ENCODE data around the gene POLDIP3. TPM values are rescaled to one million over a fixed set of nuclear protein-coding genes. Genes with fewer than 3 reads are reported as not detected.
"Not testable (repeated sequence)": the region's sequence is repeated elsewhere in the genome, so short reads cannot be mapped to it uniquely, and the experiment has no call there.

Gene POLDIP3
- total and polyA plus RNA-seq, 8 donors, result 21.6 to 60.8 (median 34.8) TPM

GRCh38 chr22:42565956-42566355 lies 48.7 kb downstream of the POLDIP3 start:
- WGBS, 5 donors, result 86 to 97% (median 93%) methylated on average over 5 to 12 of the region's 12 CpGs
- intact Hi-C loops (cut with DNase I; ENCODE audit: low total_unique reads), result no loop called here
- Histone ChIP-seq H3K4me1 (peaks cover 0 to 10% (median under 1%) of the 10 kb centered on the region in 4 donors), H3K27ac (no peak overlapping the region), H3K4me3 (no peak overlapping the region), H3K36me3 (peaks cover 0 to 32% (median 19%) of the 10 kb centered on the region in 4 donors), H3K9me3 (no peaks in the 10 kb centered on the region), H3K27me3 (no peaks in the 10 kb centered on the region)
- no peak for TF ChIP-seq POLR2AphosphoS5 (IDR thresholded peaks at IDR 0.05)
- TF ChIP-seq POLR2A (IDR thresholded peaks at IDR 0.05), result no peak
- TF ChIP-seq, protein P1, sequence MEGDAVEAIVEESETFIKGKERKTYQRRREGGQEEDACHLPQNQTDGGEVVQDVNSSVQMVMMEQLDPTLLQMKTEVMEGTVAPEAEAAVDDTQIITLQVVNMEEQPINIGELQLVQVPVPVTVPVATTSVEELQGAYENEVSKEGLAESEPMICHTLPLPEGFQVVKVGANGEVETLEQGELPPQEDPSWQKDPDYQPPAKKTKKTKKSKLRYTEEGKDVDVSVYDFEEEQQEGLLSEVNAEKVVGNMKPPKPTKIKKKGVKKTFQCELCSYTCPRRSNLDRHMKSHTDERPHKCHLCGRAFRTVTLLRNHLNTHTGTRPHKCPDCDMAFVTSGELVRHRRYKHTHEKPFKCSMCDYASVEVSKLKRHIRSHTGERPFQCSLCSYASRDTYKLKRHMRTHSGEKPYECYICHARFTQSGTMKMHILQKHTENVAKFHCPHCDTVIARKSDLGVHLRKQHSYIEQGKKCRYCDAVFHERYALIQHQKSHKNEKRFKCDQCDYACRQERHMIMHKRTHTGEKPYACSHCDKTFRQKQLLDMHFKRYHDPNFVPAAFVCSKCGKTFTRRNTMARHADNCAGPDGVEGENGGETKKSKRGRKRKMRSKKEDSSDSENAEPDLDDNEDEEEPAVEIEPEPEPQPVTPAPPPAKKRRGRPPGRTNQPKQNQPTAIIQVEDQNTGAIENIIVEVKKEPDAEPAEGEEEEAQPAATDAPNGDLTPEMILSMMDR (IDR thresholded peaks at IDR 0.05), result no peak
- TF ChIP-seq EP300 (IDR thresholded peaks at IDR 0.05), result no peak
- DNase-seq, result no peak

DNA sequence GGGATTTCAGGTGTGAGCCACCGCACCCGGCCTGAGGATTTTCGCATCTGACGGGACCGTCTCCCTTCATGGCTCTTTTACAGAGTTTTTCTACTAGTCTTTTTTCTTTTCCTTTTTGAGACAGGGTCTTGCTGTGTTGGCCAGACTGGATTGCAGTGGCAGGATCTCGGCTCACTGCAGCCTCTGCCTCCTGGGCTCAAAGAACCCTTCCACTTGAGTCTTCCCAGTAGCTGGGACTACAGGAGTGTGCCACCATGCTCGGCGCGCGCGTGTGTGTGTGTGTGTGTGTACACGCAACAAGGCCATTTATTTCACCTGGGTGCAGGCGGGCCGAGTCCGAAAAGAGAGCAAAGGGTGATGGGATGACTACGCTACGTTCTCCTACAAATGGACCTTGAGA lies 50.0 kb downstream of the POLDIP3 start:
- no peaks in the 10 kb centered on the region for H3K9me3 ChIP-seq
- no peak for TF ChIP-seq POLR2A (IDR thresholded peaks at IDR 0.05)
- peaks cover 0 to 21% (median 7%) of the 10 kb centered on the region in 4 donors for H3K36me3 ChIP-seq
- no peak overlapping the region for H3K27ac ChIP-seq
- no peaks in the 10 kb centered on the region for H3K27me3 ChIP-seq
- H3K4me1 ChIP-seq, result peaks cover 0 to 13% (median 2%) of the 10 kb centered on the region in 4 donors
- WGBS, 5 donors, result 96 to 98% (median 98%) methylated on average over 17 of the region's 17 CpGs
- no peak for DNase-seq
- no peak overlapping the region for H3K4me3 ChIP-seq
- intact Hi-C loops (cut with DNase I; ENCODE audit: low total_unique reads), result no loop called here

DNA sequence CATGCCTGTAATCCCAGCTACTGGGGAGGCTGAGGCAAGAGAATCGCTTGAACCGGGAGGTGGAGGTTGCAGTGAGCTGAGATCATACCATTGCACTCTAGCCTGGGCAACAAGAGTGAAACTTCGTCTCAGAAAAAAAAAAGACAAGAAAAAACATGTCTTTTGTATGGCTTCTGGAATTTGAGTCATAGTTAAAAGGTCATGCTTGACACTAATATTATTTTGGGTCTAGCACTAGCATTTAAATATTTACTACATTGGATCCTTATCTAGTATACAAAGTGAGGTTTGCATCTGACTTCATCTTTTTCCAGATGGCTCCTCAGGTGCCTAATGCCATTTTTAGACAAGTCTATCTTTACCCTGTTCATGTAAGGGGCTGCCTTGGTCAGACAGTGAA lies 50.7 kb downstream of the POLDIP3 start:
- H3K27ac ChIP-seq; DNase-seq; H3K27me3 ChIP-seq; H3K4me3 ChIP-seq; intact Hi-C loops (cut with DNase I; ENCODE audit: low total_unique reads); H3K9me3 ChIP-seq: not testable (repeated sequence)
- H3K4me1 ChIP-seq, result peaks cover 0 to 13% (median 2%) of the 10 kb centered on the region in 4 donors
- WGBS, 5 donors, result 76 to 91% (median 79%) methylated on average over 2 to 3 of the region's 3 CpGs
- H3K36me3 ChIP-seq, result peaks cover 0 to 13% (median 5%) of the 10 kb centered on the region in 4 donors

- Histone ChIP-seq H3K4me1 (peaks cover 0 to 13% (median 2%) of the 10 kb centered on the region in 4 donors), H3K27ac (peak overlapping the region in 1 of 5 donors; percentile 25), H3K9me3 (no peaks in the 10 kb centered on the region), H3K36me3 (peaks cover 0 to 11% (median 5%) of the 10 kb centered on the region in 4 donors), H3K27me3 (no peaks in the 10 kb centered on the region), H3K4me3 (no peak overlapping the region)
- 64 to 85% (median 78%) methylated on average over 2 of the region's 2 CpGs for WGBS, 5 donors
- intact Hi-C loops (cut with DNase I; ENCODE audit: low total_unique reads), result no loop called here
- TF ChIP-seq POLR2A (IDR thresholded peaks at IDR 0.05) (no peak), EP300 (IDR thresholded peaks at IDR 0.05) (no peak), POLR2AphosphoS5 (IDR thresholded peaks at IDR 0.05) (no peak)
- TF ChIP-seq, protein P1 (IDR thresholded peaks at IDR 0.05), result no peak
- DNase-seq, result no peak
These were observed 52.0 kb downstream of the POLDIP3 start for GRCh38 chr22:42562684-42563083.

- peak in 1 of 2 donors; percentile 59 for DNase-seq
- Histone ChIP-seq H3K4me1 (peaks cover 0 to 13% (median 2%) of the 10 kb centered on the region in 4 donors), H3K27ac (peak overlapping the region in 1 of 5 donors; percentile 25), H3K36me3 (peaks cover 0 to 11% (median 5%) of the 10 kb centered on the region in 4 donors), H3K27me3 (no peaks in the 10 kb centered on the region), H3K4me3 (no peak overlapping the region), H3K9me3 (no peaks in the 10 kb centered on the region)
- intact Hi-C loops (cut with DNase I; ENCODE audit: low total_unique reads), result no loop called here
- 47 to 57% (median 53%) methylated on average over 7 to 8 of the region's 8 CpGs for WGBS, 5 donors
- TF ChIP-seq, protein P1 (IDR thresholded peaks at IDR 0.05), result no peak
- TF ChIP-seq EP300 (IDR thresholded peaks at IDR 0.05), result no peak
- no peak for TF ChIP-seq POLR2AphosphoS5 (IDR thresholded peaks at IDR 0.05)
- no peak for TF ChIP-seq POLR2A (IDR thresholded peaks at IDR 0.05)
These were observed 52.4 kb downstream of the POLDIP3 start for GRCh38 chr22:42562279-42562678.
